Epithelial cell of esophagus (primary cell): Measurements from ENCODE around the gene SEZ6L.

Experiments
- DNase-seq: peaks from one replicate; pipeline ENCODE4 v3.0.0; 2010; ENCODE audit warnings: low read depth
- H3K4me3 ChIP-seq: 2 replicates; pipeline ENCODE4 v1.5.1; 2011; ENCODE audit warnings: mild to moderate bottlenecking, low read length, control low read depth
- TF ChIP-seq, protein P1 (sequence below): IDR thresholded peaks from 2 replicates; pipeline ENCODE4 v1.5.1; 2011; ENCODE audit warnings: low read depth, mild to moderate bottlenecking, low read length, control low read depth, inconsistent platforms; ENCODE audit not compliant: insufficient read depth; ENCODE audit errors: missing control alignments

SEZ6L gene

DNA sequence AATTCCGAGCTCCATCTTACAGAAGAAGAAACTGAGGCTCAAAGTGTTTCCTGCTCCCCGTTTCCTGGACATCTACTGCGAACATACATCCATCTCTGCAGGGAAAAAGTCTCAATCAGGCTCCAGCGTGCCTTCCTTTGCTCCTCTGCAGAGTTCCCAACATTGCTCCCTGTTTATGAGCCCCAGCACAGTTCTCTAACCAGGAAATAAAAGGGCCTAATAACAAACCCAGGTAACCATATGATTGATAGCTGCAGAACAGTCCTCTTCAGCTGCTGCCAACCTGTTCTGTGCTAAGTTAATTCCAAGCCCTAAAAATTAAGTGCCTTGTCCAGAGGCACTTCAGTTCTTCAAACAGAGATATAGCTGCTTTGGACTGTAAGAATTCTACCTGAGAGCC, 154.9 kb downstream of the SEZ6L start:
- H3K4me3 ChIP-seq = no peak overlapping the region
- TF ChIP-seq, protein P1, sequence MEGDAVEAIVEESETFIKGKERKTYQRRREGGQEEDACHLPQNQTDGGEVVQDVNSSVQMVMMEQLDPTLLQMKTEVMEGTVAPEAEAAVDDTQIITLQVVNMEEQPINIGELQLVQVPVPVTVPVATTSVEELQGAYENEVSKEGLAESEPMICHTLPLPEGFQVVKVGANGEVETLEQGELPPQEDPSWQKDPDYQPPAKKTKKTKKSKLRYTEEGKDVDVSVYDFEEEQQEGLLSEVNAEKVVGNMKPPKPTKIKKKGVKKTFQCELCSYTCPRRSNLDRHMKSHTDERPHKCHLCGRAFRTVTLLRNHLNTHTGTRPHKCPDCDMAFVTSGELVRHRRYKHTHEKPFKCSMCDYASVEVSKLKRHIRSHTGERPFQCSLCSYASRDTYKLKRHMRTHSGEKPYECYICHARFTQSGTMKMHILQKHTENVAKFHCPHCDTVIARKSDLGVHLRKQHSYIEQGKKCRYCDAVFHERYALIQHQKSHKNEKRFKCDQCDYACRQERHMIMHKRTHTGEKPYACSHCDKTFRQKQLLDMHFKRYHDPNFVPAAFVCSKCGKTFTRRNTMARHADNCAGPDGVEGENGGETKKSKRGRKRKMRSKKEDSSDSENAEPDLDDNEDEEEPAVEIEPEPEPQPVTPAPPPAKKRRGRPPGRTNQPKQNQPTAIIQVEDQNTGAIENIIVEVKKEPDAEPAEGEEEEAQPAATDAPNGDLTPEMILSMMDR = no peak
- DNase-seq = no peak

DNA sequence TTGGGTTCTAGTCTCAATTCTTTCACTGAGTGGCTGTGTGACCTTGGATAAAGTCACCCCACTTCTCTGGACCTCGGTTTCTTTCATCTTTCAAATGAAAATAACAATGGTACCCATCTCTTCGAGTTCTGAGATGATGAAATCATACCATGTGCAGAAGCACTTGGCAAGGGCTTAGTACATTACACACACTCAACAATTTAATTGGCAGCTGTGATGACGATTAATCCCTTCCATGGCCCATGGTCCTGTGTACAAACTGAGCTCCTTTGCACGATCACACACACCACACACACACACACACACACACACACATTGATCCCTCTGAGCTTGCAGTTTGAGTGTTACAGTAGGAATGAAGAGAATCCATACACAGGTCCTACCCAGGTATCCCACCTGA, 156.4 kb downstream of the SEZ6L start:
- TF ChIP-seq, protein P1 = no peak
- DNase-seq = no peak
- no peak overlapping the region for H3K4me3 ChIP-seq

DNA sequence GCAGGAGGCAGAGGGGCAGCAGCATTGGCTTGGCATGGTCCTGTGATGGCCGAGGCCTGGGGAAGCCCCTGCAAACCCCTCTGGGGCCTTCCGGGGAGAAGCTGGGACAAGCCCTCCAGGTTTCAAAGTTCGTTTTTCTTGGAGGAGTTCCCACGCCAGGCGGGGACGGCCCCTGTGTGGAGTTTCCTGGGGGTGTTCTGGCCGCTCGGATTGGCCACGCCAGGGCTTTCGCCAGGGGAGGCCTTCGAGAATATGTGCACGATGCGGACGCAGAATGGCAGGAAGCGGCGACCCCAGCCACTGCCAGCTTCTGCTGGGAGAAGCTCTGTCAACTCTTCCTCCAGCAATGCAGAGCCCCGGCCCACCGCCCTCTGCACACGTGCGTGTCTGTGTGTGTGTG, 157.5 kb downstream of the SEZ6L start:
- DNase-seq = no peak
- H3K4me3 ChIP-seq = no peak overlapping the region
- TF ChIP-seq, protein P1 = no peak

DNA sequence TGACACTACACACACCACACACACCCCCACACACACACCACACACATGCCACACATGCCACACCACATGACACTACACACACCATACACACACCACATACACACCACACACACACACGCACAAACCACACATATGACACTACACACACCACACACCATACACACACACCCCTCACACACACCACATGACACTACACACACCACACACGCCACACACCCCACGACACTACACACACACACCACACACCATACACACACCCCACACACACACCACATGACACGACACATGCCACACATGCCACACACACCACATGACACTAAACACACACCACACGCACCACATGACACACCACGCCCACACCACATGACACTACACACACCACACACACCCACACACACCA, 158.0 kb downstream of the SEZ6L start:
- H3K4me3 ChIP-seq = no peak overlapping the region
- TF ChIP-seq, protein P1 = no peak
- no peak for DNase-seq

DNA sequence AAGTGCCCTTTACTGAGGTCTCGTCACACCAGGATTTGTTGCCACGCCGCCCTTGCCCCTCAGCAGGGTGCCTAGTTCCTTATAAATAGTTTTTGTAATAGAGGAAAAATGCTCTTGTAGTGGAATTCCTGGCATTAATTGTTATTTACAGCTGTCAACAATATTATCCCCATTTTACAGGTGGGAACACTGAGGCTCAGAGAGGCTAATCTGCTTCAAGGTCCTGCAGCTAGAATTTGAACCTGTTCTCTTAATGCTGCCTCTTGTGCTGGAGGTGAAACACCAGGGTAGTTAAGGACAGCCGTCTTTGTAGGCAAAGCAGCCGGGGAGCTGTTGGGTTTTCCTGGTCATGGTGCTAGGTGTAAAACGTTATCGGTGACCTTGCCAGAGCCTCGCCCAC, 159.0 kb downstream of the SEZ6L start:
- TF ChIP-seq, protein P1 = no peak
- DNase-seq = no peak
- H3K4me3 ChIP-seq = no peak overlapping the region

DNA sequence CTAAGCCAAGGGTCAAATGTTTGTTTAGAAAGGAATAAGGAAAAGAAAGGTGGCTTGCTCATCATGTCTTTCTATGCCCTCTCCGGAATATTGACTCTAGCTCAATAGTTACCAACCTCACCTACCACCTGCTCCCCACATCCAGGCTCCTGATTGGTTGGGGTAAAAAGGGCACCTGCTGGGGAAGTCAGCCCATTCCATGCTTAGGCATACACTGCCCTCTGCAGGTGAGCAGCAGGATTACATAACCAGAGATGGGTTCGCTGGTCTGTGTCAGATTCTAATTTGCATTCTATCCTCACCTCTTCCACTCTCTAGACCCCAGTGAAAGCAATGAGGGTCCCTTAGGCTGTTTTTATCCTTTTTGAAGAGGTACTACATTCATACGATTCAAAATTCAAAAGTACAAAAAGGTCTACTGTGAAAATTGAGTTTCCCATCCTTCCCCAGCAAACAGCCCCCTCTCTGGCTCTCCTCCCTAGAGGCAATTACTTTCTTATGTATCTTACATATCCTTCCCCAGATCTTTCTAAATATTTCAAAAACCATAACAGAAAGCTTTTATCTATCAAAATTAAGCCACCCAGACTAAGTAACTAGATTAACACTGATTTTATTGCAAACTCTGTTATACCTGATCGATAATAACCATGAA, 161.8 kb downstream of the SEZ6L start:
- peak; percentile 71 for DNase-seq
- no peak overlapping the region for H3K4me3 ChIP-seq
- TF ChIP-seq, protein P1 = peak; percentile 89
